GM19043 (cell line): ENCODE measurements around the gene PSME2.

Source experiments
- ATAC-seq: cut with Tn5 transposase; IDR thresholded peaks from one replicate; pipeline ENCODE4 v1.9.1; 2021; ENCODE audit warnings: low read depth; ENCODE audit not compliant: unreplicated experiment

PSME2 gene

GRCh38 chr14:24096545-24097181 is 49.7 kb downstream of the PSME2 start:
- ATAC-seq, result no peak

GRCh38 chr14:24095271-24096068 is 50.9 kb downstream of the PSME2 start:
- peak; percentile 82 for ATAC-seq

DNA sequence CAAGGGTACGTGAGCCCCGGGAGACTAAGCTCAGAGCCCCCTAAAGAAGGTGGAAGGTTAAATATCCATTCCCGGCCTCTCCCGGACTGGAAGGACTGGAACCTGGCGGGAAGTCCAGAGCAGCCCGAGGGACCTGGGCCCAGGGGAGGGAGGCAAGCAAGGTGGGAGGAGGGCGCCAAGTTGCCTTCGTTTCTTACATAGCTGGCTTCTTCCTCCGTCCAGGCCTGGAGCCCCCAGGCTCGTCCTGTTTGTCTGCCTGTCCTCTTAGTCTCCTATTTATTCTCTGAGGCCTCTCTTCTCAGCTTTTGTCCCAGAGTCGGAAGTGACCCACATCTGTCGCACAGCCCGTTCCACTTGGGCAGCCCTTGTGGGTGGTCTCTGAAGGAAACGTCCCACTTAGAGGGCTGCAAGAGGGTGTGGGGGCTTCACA is 51.6 kb downstream of the PSME2 start:
- ATAC-seq, result no peak

GRCh38 chr14:24093901-24094840 is 52.2 kb downstream of the PSME2 start, which contains the start of gene PCK2:
TSS of gene PCK2 (plus strand) at chr14:24094311. CDS start at chr14:24094406, 95 bp downstream.
- ATAC-seq, result peak; percentile 39
